Stomach (tissue), 9 donors: ENCODE measurements around the gene RALGAPA2. TPM values are rescaled to one million over a fixed set of nuclear protein-coding genes. Genes with fewer than 3 reads are reported as not detected.
A peak's percentile ranks its signal among the peaks of the same experiment; 100 is the strongest.

Experiments used
- DNase-seq, 2 donors: peaks; one replicate each; pipeline versions ENCODE4 v3.0.0 to v3.0.0-alpha.2; 2013 to 2019
- H3K27ac ChIP-seq, 5 donors: fragments of 200-600 bp in 4 of 5; sonication (generic) in 4 of 5; one replicate each; pipeline ENCODE4 v1.5.1; 2013 to 2019; ENCODE audit warnings: mild to moderate bottlenecking in 1 of 5, moderate library complexity in 1 of 5
- H3K27me3 ChIP-seq, 3 donors: fragments of 200-600 bp; sonication (generic); one replicate each; pipeline ENCODE4 v1.5.1; 2017 to 2019; ENCODE audit warnings: mixed run types in 1 of 3
- H3K36me3 ChIP-seq, 4 donors: fragments of 200-600 bp; sonication (generic); 1 replicate in 3 of 4; 2 replicates in 1 of 4; pipeline ENCODE4 v1.5.1; 2016 to 2019
- H3K4me1 ChIP-seq, 4 donors: fragments of 200-600 bp; sonication (generic); one replicate each; pipeline ENCODE4 v1.5.1; 2016 to 2019
- H3K4me3 ChIP-seq, 4 donors: fragments of 200-600 bp; sonication (generic) in 3 of 4; one replicate each; pipeline ENCODE4 v1.5.1; 2016 to 2019; ENCODE audit warnings: mild to moderate bottlenecking in 1 of 4
- H3K9me3 ChIP-seq, 4 donors: fragments of 200-600 bp; sonication (generic); one replicate each; pipeline ENCODE4 v1.5.1; 2016 to 2019
- CTCF ChIP-seq, 7 experiments: fragments of 450-650 bp in 4 of 7; fragments of 200-600 bp in 3 of 7; sonication (generic) in 3 of 7; IDR thresholded peaks; one replicate each; pipeline ENCODE4 v1.5.1; 2016 to 2019; ENCODE audit warnings: antibody characterized with exemption in 7 of 7, control low read depth in 2 of 7, mild to moderate bottlenecking in 1 of 7
- EP300 ChIP-seq: sonication (generic); formaldehyde crosslinking; IDR thresholded peaks from one replicate; pipeline ENCODE4 v1.6.1; 2017; ENCODE audit warnings: antibody characterized with exemption
- POLR2A ChIP-seq, 4 donors: fragments of 450-650 bp; IDR thresholded peaks; one replicate each; pipeline ENCODE4 v1.6.1; 2016; ENCODE audit warnings: antibody characterized with exemption in 4 of 4, control low read depth in 2 of 4, mild to moderate bottlenecking in 1 of 4, moderate library complexity in 1 of 4
- POLR2AphosphoS5 ChIP-seq, 3 donors: sonication (generic); formaldehyde crosslinking; IDR thresholded peaks; one replicate each; pipeline ENCODE4 v1.6.1; 2016; ENCODE audit warnings: antibody characterized with exemption in 3 of 3
- WGBS, 5 donors: extraction: QIAGEN DNeasy Blood & Tissue Kit in 3 of 5; methylation state at CpG; one replicate each; pipeline versions ENCODE4 v1.1.5 to v1.1.7; 2013 to 2018; 5-methylcytosine and 5-hydroxymethylcytosine counted together
- intact Hi-C: fragments of 100-400 bp; cut with DNase I; formaldehyde crosslinking; loops from one replicate; pipeline ENCODE4 v1.15.1; 2023; ENCODE audit warnings: low total_unique reads
- polyA plus RNA-seq, 3 donors: library from polyadenylated mRNA; stranded (reverse); fragments of 200-250 nt; gene quantifications; one replicate each; pipeline ENCODE4 v1.2.3, GENCODE V29; 2013
- total RNA-seq, 5 donors: library from RNA; depleted of rRNA; stranded (reverse); fragments of >200 nt; gene quantifications; one replicate each; pipeline versions ENCODE4 v1.1.0 to v1.2.3, GENCODE V29; 2014 to 2016
- donor health status: healthy with polysubstance abuse.
- donor health status: Bipolar disorder and iron deficiency.
- donor health status: healthy.

Gene RALGAPA2
- total and polyA plus RNA-seq, 8 donors = 4.3 to 159 (median 48.7) TPM

GRCh38 chr20:20554951-20555350, 157.5 kb downstream of the RALGAPA2 start:
- H3K36me3 ChIP-seq = peaks cover 0 to 47% (median 31%) of the 10 kb centered on the region in 4 donors
- no peaks in the 10 kb centered on the region for H3K9me3 ChIP-seq
- H3K4me3 ChIP-seq = no peak overlapping the region
- TF ChIP-seq POLR2AphosphoS5 (IDR thresholded peaks at IDR 0.05) (no peak), EP300 (no peak), CTCF (IDR thresholded peaks at IDR 0.05) (no peak)
- intact Hi-C loops = no loop called here
- H3K27ac ChIP-seq = no peak overlapping the region
- 71 to 99% (median 97%) methylated on average over 2 of the region's 2 CpGs for WGBS, 5 donors
- no peak for DNase-seq
- H3K4me1 ChIP-seq = peaks cover 3 to 22% (median 14%) of the 10 kb centered on the region in 4 donors
- no peaks in the 10 kb centered on the region for H3K27me3 ChIP-seq

GRCh38 chr20:20553541-20553940, 158.9 kb downstream of the RALGAPA2 start:
- DNase-seq = no peak
- intact Hi-C loops = no loop called here

GRCh38 chr20:20552076-20552475, 160.4 kb downstream of the RALGAPA2 start:
- Histone ChIP-seq H3K27me3 (no peaks in the 10 kb centered on the region), H3K4me3 (no peak overlapping the region), H3K9me3 (no peaks in the 10 kb centered on the region), H3K4me1 (peaks cover 10 to 51% (median 36%) of the 10 kb centered on the region in 4 donors), H3K36me3 (peaks cover 0 to 36% (median 26%) of the 10 kb centered on the region in 4 donors), H3K27ac (peak overlapping the region in 1 of 5 donors; percentile 31)
- no peak for TF ChIP-seq POLR2A (IDR thresholded peaks at IDR 0.05)
- TF ChIP-seq POLR2AphosphoS5 (IDR thresholded peaks at IDR 0.05) = no peak
- TF ChIP-seq EP300 = no peak
- TF ChIP-seq CTCF (IDR thresholded peaks at IDR 0.05) = no peak
- intact Hi-C loops = no loop called here
- 40 to 72% (median 64%) methylated on average over 4 of the region's 4 CpGs for WGBS, 5 donors
- DNase-seq = peak in 1 of 2 donors; percentile 48

More at GRCh38 chr20:20553541-20553940, 158.9 kb downstream of the RALGAPA2 start:
- no peak for TF ChIP-seq POLR2A (IDR thresholded peaks at IDR 0.05)
- no peak for TF ChIP-seq CTCF (IDR thresholded peaks at IDR 0.05)
- no peak for TF ChIP-seq EP300
- TF ChIP-seq POLR2AphosphoS5 (IDR thresholded peaks at IDR 0.05) = no peak
- H3K9me3 ChIP-seq = no peaks in the 10 kb centered on the region
- H3K27me3 ChIP-seq = no peaks in the 10 kb centered on the region
- H3K27ac ChIP-seq = no peak overlapping the region
- H3K36me3 ChIP-seq = peaks cover 0 to 39% (median 27%) of the 10 kb centered on the region in 4 donors
- H3K4me3 ChIP-seq = no peak overlapping the region
- peaks cover 10 to 36% (median 25%) of the 10 kb centered on the region in 4 donors for H3K4me1 ChIP-seq

DNA sequence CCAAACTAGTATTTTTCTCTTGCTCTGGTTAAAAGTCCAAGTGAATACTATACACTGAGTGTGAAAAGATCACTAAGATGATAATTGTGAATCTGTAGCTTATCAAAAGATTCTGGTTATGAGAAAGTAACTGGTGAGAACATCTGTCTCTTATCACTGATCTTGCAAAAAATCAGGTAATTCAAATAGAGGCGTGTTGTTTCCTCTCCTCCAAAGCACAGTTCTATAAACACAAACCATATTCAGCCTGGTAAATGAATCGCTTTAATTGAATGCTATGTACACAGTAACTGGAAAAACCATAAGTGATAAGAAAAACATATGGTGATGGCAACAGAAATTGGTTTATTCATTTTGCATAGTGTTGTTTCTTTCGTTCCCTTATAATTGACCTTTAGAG, 161.0 kb downstream of the RALGAPA2 start:
- H3K4me1 ChIP-seq = peaks cover 10 to 57% (median 38%) of the 10 kb centered on the region in 4 donors
- no peaks in the 10 kb centered on the region for H3K9me3 ChIP-seq
- TF ChIP-seq CTCF (IDR thresholded peaks at IDR 0.05) = no peak
- TF ChIP-seq POLR2AphosphoS5 (IDR thresholded peaks at IDR 0.05) = no peak
- no peak for TF ChIP-seq POLR2A (IDR thresholded peaks at IDR 0.05)
- TF ChIP-seq EP300 = no peak
- no peaks in the 10 kb centered on the region for H3K27me3 ChIP-seq
- no peak for DNase-seq
- H3K4me3 ChIP-seq = no peak overlapping the region
- intact Hi-C loops = no loop called here
- no peak overlapping the region for H3K27ac ChIP-seq
- WGBS, 5 donors = 23 to 68% (median 47%) methylated on average over 3 of the region's 3 CpGs
- H3K36me3 ChIP-seq = peaks cover 2 to 38% (median 23%) of the 10 kb centered on the region in 4 donors
